ENCODE measurements around the gene BTBD8.
A peak's percentile ranks its signal among the peaks of the same experiment; 100 is the strongest.

The BTBD8 gene

GRCh38 chr1:92080128-92080985, at the start of gene BTBD8:
Gene BTBD8 (plus strand): TSS chr1:92080345. CDS start chr1:92080572, 227 bp downstream.
- H3K4me3 ChIP-seq (ENCODE audit: low read length), result peak within 1 kb of the TSS; percentile 88
- no peak for TF ChIP-seq CTCF (IDR thresholded peaks at IDR 0.05; ENCODE audit: insufficient read depth, low read depth, low read length, missing control alignments)
- DNase-seq (ENCODE audit: low read depth), result peak; percentile 69

- peak; percentile 79 for DNase-seq (ENCODE audit: low read depth)
- no peak overlapping the region for H3K4me3 ChIP-seq (ENCODE audit: low read length)
- no peak for TF ChIP-seq CTCF (IDR thresholded peaks at IDR 0.05; ENCODE audit: insufficient read depth, low read depth, low read length, missing control alignments)
These were observed 49.5 kb upstream of the BTBD8 start for GRCh38 chr1:92030656-92031107.

DNA sequence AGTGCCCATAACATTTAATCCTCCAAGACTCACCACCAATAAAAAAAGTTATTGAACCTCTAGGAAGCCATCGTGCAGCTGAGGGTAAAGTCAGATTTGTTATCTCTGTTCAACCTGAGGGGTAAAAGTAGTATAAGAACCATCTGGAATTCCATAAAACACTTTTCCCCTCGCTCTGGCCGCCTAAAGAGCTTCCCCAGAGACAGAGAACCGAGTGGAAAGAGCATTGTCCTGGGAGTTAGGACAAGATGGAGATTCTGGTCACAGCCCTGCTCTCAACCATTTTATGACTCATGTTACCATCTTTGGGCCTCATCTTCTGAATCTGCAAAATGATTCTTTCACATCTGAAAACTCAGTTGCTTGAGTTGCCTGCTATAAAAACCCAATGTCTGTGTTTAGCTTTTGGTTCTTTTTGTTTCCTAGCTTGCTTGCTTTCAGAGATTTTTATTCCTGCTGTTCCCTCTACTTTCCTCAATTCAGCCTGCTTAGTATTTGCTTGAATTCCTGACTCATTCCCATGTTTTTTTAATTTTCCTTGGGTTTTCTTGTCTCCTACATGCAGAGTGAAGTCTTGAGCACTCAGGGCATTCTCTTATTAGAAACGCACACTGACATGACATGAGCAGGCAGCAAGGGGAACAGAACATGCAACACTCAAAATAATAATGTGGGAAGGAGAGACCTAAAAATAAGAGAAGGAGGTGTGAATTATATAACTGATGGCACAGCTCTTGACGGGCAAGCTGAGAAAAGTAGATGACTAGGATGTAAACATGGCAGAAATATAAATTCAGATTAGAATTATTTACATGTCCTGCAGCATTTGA, 48.6 kb upstream of the BTBD8 start:
- DNase-seq (ENCODE audit: low read depth), result no peak
- no peak for TF ChIP-seq CTCF (IDR thresholded peaks at IDR 0.05; ENCODE audit: insufficient read depth, low read depth, low read length, missing control alignments)
- no peak overlapping the region for H3K4me3 ChIP-seq (ENCODE audit: low read length)

GRCh38 chr1:92037400-92037799, 42.7 kb upstream of the BTBD8 start:
- no peak overlapping the region for H3K4me3 ChIP-seq (ENCODE audit: low read length)
- peak; percentile 7 for DNase-seq (ENCODE audit: low read depth)
- TF ChIP-seq CTCF (IDR thresholded peaks at IDR 0.05; ENCODE audit: insufficient read depth, low read depth, low read length, missing control alignments), result no peak

DNA sequence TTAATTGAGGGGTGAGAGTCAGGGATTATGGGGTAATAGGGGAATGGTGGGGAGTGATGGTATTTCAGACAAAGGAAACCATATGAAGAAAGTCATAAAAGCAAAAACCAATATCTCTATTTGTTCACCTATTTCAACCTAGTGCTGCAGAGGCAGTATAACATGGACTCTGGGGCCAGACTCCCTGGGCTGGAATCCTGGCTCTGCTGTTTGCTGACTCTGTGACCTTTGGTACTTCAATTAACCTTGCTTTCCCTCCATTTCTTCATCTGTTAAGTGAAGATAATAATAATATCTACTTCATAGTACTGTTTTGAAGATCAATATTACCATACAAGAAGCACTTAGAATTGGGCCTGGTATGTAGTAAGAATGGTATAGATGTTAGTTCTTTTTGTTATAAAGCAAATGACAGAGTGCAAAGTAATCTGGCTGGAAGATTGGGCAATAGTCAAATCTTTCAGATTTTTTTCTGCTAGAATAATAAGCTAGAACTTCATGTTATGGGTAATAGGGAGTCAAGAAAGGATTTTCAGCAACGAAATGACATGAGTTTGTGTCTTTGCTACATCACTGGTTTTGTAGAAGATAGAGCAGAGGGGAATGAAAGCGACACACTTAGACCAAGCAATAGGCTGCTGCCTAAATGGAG, 41.3 kb upstream of the BTBD8 start:
- TF ChIP-seq CTCF (IDR thresholded peaks at IDR 0.05; ENCODE audit: insufficient read depth, low read depth, low read length, missing control alignments), result no peak
- H3K4me3 ChIP-seq (ENCODE audit: low read length), result no peak overlapping the region
- DNase-seq (ENCODE audit: low read depth), result no peak

DNA sequence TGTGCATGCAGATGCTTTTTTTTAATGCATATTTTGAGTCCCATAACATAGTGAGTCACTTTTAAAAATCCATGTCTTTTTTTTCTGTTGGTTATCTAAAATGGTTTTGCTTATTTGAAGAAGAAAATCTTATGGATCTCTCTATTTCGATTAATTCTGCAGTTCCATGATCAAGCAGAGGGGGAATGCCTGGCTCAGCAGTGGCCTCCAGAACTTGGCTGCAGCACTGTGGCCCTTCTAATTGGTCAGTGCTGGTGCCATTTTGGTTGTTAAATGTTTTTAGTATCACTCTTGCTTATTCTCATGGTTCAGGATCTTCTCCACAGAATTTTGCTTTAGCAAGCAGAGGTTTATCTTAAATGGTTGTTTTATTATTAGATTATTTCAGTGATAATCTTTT, 39.2 kb upstream of the BTBD8 start:
- DNase-seq (ENCODE audit: low read depth), result no peak
- no peak for TF ChIP-seq CTCF (IDR thresholded peaks at IDR 0.05; ENCODE audit: insufficient read depth, low read depth, low read length, missing control alignments)
- no peak overlapping the region for H3K4me3 ChIP-seq (ENCODE audit: low read length)

Data from epithelial cell of esophagus (primary cell).